GM10847 (cell line): ENCODE data around the gene RARRES1.

Experiments
- POLR2A ChIP-seq: IDR thresholded peaks from 2 replicates; pipeline ENCODE4 v1.6.1; 2011; ENCODE audit not compliant: insufficient read length; ENCODE audit errors: extremely low read depth

RARRES1 gene

GRCh38 chr3:158769952-158770740 is 37.9 kb upstream of the RARRES1 start:
- TF ChIP-seq POLR2A: no peak

GRCh38 chr3:158769549-158769948 is 37.3 kb upstream of the RARRES1 start:
- TF ChIP-seq POLR2A: no peak

GRCh38 chr3:158768881-158769543 is 36.8 kb upstream of the RARRES1 start:
- TF ChIP-seq POLR2A: no peak

DNA sequence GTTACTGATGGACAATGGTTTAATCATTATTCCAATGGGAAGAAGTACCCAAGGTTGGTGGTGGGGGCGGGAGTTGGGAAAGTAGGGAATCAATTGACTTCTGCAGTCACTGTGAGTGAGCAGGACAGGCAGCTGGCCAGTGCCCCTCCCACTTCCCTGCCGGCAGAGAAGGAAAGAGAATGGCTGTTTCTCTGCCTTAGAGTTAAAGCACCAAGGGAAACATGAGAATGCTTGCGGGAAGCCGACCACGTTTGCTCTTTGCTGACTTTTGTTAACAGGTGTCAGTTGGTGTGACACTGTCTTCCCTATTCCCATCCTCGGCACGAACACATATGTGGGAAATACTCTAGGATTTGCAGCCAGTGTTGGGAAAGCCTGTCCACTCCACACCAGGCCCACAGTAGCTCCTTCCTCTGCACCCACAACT is 36.1 kb upstream of the RARRES1 start:
- TF ChIP-seq POLR2A: no peak

- TF ChIP-seq POLR2A: no peak
Observed at GRCh38 chr3:158766364-158766763, 34.1 kb upstream of the RARRES1 start.

DNA sequence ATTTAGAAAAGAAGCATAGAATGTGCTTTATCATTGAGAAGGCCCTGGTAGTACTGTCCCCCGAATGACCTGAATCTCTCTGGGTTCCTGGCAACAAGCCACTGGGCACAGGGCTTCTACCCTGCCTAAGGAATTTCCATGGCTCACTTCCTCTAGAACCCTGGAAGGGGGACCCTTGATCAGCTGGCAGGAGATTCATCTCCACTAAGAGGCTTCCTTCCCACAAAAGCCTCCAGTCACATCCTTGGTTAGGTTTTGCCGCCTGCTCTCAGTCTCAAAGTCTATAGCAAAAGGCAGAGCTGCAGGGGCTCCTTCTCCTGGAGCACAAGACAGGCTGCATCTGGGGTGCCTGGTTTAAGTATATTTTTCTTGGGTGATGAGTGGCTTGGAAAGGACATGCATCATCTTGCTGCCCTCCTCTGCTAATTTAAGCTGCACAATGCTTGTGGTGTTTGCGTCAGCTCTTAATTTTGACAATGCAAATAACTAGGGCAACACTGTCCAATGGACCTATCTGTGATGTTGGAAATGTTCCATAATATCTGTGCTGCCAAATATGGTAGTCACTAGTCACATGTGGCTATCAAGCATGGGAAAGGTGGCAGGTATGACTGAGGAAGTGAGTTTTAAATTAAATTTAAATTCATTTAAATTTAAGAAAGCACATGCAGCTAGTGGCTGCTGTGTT is 33.4 kb upstream of the RARRES1 start:
- TF ChIP-seq POLR2A: no peak

DNA sequence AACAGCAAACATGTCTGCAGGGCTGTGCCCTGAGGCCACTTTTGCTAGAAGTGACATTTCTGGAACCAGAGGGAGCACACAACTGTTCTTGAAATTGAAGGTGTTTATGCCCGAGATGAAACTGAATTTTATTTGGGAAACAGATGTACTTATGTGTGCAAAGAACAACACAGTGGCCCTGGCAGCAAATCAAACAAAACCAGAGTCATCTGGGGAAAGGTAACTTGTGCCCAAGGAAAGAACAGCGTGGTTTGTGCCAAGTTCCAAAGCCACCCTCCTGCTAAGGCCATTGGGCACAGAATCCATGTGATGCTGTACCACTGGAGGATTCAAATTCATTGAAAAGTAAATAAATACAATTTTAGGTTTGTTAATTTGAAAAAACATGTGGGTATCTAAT is 31.2 kb upstream of the RARRES1 start:
- TF ChIP-seq POLR2A: no peak

- TF ChIP-seq POLR2A: no peak
Observed at GRCh38 chr3:158762701-158763100, 30.4 kb upstream of the RARRES1 start.

GRCh38 chr3:158761350-158761749 is 29.1 kb upstream of the RARRES1 start:
- no peak for TF ChIP-seq POLR2A

DNA sequence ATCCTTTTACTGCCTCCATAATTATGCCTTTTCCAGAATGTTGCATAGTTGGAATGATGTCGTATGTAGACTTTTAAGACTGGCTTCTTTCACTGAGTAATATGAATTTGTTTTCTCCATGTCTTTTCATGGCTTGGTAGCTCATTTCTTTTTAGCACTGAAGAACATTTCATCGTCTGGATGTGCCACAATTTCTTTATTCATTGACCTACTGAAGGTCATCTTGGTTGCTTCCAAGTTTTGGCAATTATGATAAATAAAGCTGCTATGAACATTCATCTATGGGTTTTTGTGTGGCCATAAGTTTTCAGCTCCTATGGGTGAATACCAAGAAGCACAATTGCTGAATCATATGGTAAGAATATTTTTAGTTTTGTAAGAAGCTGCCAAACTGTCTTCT is 23.2 kb upstream of the RARRES1 start:
- no peak for TF ChIP-seq POLR2A

DNA sequence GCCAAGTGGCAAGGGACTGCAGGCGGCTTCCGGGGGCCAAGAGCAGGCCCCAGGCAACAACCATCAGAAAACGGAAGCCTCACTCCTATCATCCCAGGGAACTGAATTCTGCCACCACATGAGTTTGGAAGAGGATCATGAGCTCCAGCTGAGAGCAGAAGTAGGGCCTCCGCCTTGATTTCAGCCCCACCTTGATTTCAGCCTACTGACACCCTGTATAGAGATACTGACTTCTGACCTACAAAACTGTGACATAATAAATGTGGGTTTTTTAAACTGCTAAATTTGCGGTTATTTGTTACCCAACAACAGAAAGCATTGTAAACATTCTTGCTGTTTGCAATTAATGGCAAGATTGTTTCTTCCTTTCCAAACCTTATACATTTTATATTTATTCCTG is 21.6 kb upstream of the RARRES1 start:
- no peak for TF ChIP-seq POLR2A

- TF ChIP-seq POLR2A: no peak
Observed at GRCh38 chr3:158751316-158751715, 19.1 kb upstream of the RARRES1 start.

DNA sequence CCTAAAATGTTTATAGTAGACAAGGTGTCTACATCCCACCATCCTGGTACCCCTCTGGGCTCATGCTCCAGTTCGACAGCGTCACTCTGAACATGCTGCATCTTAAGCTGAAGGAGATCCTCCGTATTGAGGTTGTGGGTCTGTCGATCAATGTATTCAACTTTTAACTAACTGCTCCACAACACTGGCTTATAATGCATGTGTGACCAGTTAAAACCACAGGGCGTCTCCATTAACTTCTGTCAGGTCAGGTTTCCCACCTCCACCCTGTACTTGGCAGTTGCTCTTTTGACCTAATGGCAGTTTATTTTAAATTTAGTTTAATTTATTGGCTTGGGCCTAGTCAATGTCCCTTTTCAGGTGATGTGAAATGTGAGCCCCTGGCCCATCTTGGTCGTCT is 17.8 kb upstream of the RARRES1 start:
- TF ChIP-seq POLR2A: no peak

GRCh38 chr3:158749526-158749925 is 17.3 kb upstream of the RARRES1 start:
- no peak for TF ChIP-seq POLR2A

GRCh38 chr3:158748237-158748828 is 16.1 kb upstream of the RARRES1 start:
- no peak for TF ChIP-seq POLR2A

- no peak for TF ChIP-seq POLR2A
Observed at GRCh38 chr3:158747417-158747816, 15.2 kb upstream of the RARRES1 start.
